ENCODE measurements around the gene CUX1. TPM values are rescaled to one million over a fixed set of nuclear protein-coding genes. Genes with fewer than 3 reads are reported as not detected.
A peak's percentile ranks its signal among the peaks of the same experiment; 100 is the strongest.

CUX1 gene
- total RNA-seq, 1 experiment from 2014 or later = 53.5 TPM

DNA sequence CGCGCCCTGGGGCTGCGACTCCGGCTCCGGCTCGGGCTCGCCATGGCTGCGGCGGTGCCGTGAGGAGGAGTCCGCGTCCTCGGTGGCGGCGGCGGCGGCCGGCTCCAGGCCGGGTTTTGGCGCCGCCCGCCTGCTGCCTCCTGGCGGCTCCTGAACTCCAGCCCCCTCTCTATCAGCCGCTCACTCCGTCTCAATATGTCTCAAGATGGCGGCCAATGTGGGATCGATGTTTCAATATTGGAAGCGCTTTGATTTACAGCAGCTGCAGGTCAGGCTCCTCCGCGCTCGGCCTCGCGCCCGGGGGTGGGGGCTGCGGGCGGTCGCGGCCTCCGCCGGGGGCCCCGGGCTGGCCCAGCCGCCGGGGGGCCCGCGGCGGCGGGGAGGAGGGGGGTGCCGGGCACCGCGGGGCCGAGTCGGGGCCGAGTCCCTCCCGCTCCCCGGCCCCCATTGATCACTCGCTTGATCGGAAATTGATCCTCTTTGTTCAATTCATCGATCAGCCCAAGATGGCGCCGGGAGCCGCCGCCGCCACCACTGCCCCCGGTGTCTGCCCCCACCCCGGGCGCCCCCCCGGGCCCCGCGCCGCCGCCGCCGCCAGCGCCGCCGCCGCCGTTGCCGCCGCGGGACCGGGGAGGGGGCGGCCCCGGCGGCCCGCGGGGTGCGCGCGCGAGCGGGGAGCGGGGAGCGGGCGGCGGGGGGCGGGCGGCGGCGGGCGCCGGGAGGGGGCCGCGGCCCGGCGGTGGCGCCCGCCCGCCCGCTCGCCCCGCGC is 1.4 kb upstream of the CUX1 start:
- Mint-ChIP-seq H3K27ac (peak overlapping the region in 1 of 3 experiments; percentile 87; a peak in 1 of 7 replicates), H3K4me3 (peak overlapping the region; percentile 72 to 85), H3K4me1 (peaks cover 42 to 44% of the 10 kb centered on the region in 2 experiments), H3K36me3 (ENCODE audit: insufficient read depth in 1 of 3, low read depth in 3 of 3) (no peaks in the 10 kb centered on the region; a peak in 2 of 7 replicates), H3K9me3 (no peaks in the 10 kb centered on the region), H3K27me3 (ENCODE audit: low read depth) (peaks cover 19% of the 10 kb centered on the region)
- Histone ChIP-seq H2AK5ac (ENCODE audit: insufficient read length, low read length) (no peak overlapping the region), H3K9ac (ENCODE audit: extremely low read depth, insufficient read length, low read length) (peak overlapping the region; percentile 77), H2AFZ (ENCODE audit: low read length) (no peak overlapping the region), H2BK15ac (ENCODE audit: low read depth, low read length) (no peak overlapping the region), H4K91ac (ENCODE audit: insufficient read length, low read depth, low read length) (no peak overlapping the region), H3K4ac (ENCODE audit: low read depth, low read length) (no peak overlapping the region), H3K27me3 (ENCODE audit: insufficient read depth, low read length) (no peaks in the 10 kb centered on the region), H2BK5ac (ENCODE audit: insufficient read length, low read length) (no peak overlapping the region), H3K18ac (ENCODE audit: insufficient read length, low read depth, low read length) (no peak overlapping the region), H3K56ac (ENCODE audit: insufficient read length, low read depth, low read length) (no peak overlapping the region), H3T11ph (ENCODE audit: low read length) (no peak overlapping the region), H4K5ac (ENCODE audit: insufficient read length, low read depth, low read length) (no peak overlapping the region), H3K9me3 (ENCODE audit: control insufficient read depth, low read depth, low read length) (no peaks in the 10 kb centered on the region), H3K23ac (ENCODE audit: insufficient read length, low read depth, low read length) (no peak overlapping the region), H3K14ac (ENCODE audit: insufficient read depth, low read length) (peak overlapping the region; percentile 82; the same call in 1 of the 2 replicates), H2BK20ac (ENCODE audit: low read depth, low read length, poor library complexity, severe bottlenecking) (no peak overlapping the region), H4K20me1 (ENCODE audit: control insufficient read depth, insufficient read depth, insufficient read length) (no peaks in the 10 kb centered on the region), H4K8ac (replicated peaks; ENCODE audit: insufficient read length, low read depth, low read length) (no peak overlapping the region), H3K4me1 (ENCODE audit: insufficient read depth, low read length) (peaks cover 3% of the 10 kb centered on the region; the same call in 1 of the 2 replicates), H3K27ac (ENCODE audit: insufficient read length, low read depth, low read length) (no peak overlapping the region), H3K79me1 (ENCODE audit: insufficient read depth, low read depth, low read length, poor library complexity, severe bottlenecking) (no peaks in the 10 kb centered on the region), H3K23me2 (ENCODE audit: insufficient read length, low read depth, low read length, poor library complexity, severe bottlenecking) (peaks cover 17% of the 10 kb centered on the region), H3K79me2 (ENCODE audit: insufficient read depth, low read length) (peaks cover 20% of the 10 kb centered on the region; the same call in 1 of the 2 replicates), H2BK120ac (ENCODE audit: low read depth, low read length, poor library complexity, severe bottlenecking) (no peak overlapping the region), H2BK12ac (ENCODE audit: insufficient read length, low read depth, low read length) (no peak overlapping the region), H3K4me2 (ENCODE audit: insufficient read depth, insufficient read length, low read length) (no peak overlapping the region)
- TF ChIP-seq, protein P1, sequence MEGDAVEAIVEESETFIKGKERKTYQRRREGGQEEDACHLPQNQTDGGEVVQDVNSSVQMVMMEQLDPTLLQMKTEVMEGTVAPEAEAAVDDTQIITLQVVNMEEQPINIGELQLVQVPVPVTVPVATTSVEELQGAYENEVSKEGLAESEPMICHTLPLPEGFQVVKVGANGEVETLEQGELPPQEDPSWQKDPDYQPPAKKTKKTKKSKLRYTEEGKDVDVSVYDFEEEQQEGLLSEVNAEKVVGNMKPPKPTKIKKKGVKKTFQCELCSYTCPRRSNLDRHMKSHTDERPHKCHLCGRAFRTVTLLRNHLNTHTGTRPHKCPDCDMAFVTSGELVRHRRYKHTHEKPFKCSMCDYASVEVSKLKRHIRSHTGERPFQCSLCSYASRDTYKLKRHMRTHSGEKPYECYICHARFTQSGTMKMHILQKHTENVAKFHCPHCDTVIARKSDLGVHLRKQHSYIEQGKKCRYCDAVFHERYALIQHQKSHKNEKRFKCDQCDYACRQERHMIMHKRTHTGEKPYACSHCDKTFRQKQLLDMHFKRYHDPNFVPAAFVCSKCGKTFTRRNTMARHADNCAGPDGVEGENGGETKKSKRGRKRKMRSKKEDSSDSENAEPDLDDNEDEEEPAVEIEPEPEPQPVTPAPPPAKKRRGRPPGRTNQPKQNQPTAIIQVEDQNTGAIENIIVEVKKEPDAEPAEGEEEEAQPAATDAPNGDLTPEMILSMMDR (conservative IDR thresholded peaks at IDR 0.05) = no peak
- WGBS (ENCODE audit: extremely low coverage, insufficient read length, low lambda C conversion rate) = no CpG with 5 or more reads among the region's 113 CpGs
- DNase-seq = peak; percentile 79

Data from H9 (cell line).